Measurements from ENCODE around the gene ARHGEF28.

The ARHGEF28 gene

GRCh38 chr5:73887688-73888087, 261.7 kb downstream of the ARHGEF28 start:
- DNase-seq (no peak), ATAC-seq (ENCODE audit: insufficient read depth, low read depth) (no peak)
- no peak for TF ChIP-seq EZH2 (IDR thresholded peaks at IDR 0.05; ENCODE audit: borderline replicate concordance, low read depth, low read length, severe bottlenecking)
- no peak for TF ChIP-seq CTCF (IDR thresholded peaks at IDR 0.05; ENCODE audit: borderline replicate concordance, extremely low read depth, low read length, poor library complexity, severe bottlenecking)
- no peak overlapping the region for H3K9ac ChIP-seq (ENCODE audit: low read depth, low read length)
- no peak overlapping the region for H3K4me3 ChIP-seq (ENCODE audit: low read depth in 1 of 2, low read length in 2 of 2)
- H3K9me3 ChIP-seq (ENCODE audit: insufficient read depth, low read length, severe bottlenecking), result no peaks in the 10 kb centered on the region
- H3K27me3 ChIP-seq (ENCODE audit: insufficient read depth, low read length, poor library complexity), result peaks cover 3% of the 10 kb centered on the region
- H3K4me1 ChIP-seq (ENCODE audit: insufficient read depth, low read length), result no peaks in the 10 kb centered on the region
- H3K27ac ChIP-seq (ENCODE audit: low read length), result no peak overlapping the region
- H4K20me1 ChIP-seq (ENCODE audit: insufficient read depth, low read length), result no peaks in the 10 kb centered on the region
- H2AFZ ChIP-seq (ENCODE audit: low read depth, low read length), result no peak overlapping the region
- no peaks in the 10 kb centered on the region for H3K79me2 ChIP-seq (ENCODE audit: insufficient read depth, low read length)
- H3K4me2 ChIP-seq (ENCODE audit: insufficient read depth, low read length), result no peak overlapping the region
- H3K36me3 ChIP-seq (ENCODE audit: insufficient read depth, low read length), result no peaks in the 10 kb centered on the region

GRCh38 chr5:73890569-73890968, 264.6 kb downstream of the ARHGEF28 start:
- ATAC-seq (ENCODE audit: insufficient read depth, low read depth), result no peak
- no peak for DNase-seq
- Histone ChIP-seq H3K4me3 (ENCODE audit: low read depth in 1 of 2, low read length in 2 of 2) (no peak overlapping the region), H3K36me3 (ENCODE audit: insufficient read depth, low read length) (no peaks in the 10 kb centered on the region), H3K4me1 (ENCODE audit: insufficient read depth, low read length) (no peaks in the 10 kb centered on the region), H3K27me3 (ENCODE audit: insufficient read depth, low read length, poor library complexity) (peaks cover 3% of the 10 kb centered on the region), H3K4me2 (ENCODE audit: insufficient read depth, low read length) (no peak overlapping the region), H3K9ac (ENCODE audit: low read depth, low read length) (no peak overlapping the region), H2AFZ (ENCODE audit: low read depth, low read length) (no peak overlapping the region), H3K27ac (ENCODE audit: low read length) (no peak overlapping the region), H3K79me2 (ENCODE audit: insufficient read depth, low read length) (no peaks in the 10 kb centered on the region), H3K9me3 (ENCODE audit: insufficient read depth, low read length, severe bottlenecking) (no peaks in the 10 kb centered on the region), H4K20me1 (ENCODE audit: insufficient read depth, low read length) (no peaks in the 10 kb centered on the region)
- TF ChIP-seq EZH2 (IDR thresholded peaks at IDR 0.05; ENCODE audit: borderline replicate concordance, low read depth, low read length, severe bottlenecking), result no peak
- TF ChIP-seq CTCF (IDR thresholded peaks at IDR 0.05; ENCODE audit: borderline replicate concordance, extremely low read depth, low read length, poor library complexity, severe bottlenecking), result no peak

GRCh38 chr5:73892218-73892617, 266.2 kb downstream of the ARHGEF28 start:
- TF ChIP-seq CTCF (IDR thresholded peaks at IDR 0.05; ENCODE audit: borderline replicate concordance, extremely low read depth, low read length, poor library complexity, severe bottlenecking) (no peak), EZH2 (IDR thresholded peaks at IDR 0.05; ENCODE audit: borderline replicate concordance, low read depth, low read length, severe bottlenecking) (no peak)
- Histone ChIP-seq H3K4me2 (ENCODE audit: insufficient read depth, low read length) (no peak overlapping the region), H3K79me2 (ENCODE audit: insufficient read depth, low read length) (no peaks in the 10 kb centered on the region), H3K27me3 (ENCODE audit: insufficient read depth, low read length, poor library complexity) (peaks cover 3% of the 10 kb centered on the region), H3K4me3 (ENCODE audit: low read depth in 1 of 2, low read length in 2 of 2) (no peak overlapping the region), H3K4me1 (ENCODE audit: insufficient read depth, low read length) (no peaks in the 10 kb centered on the region), H3K27ac (ENCODE audit: low read length) (no peak overlapping the region), H3K9me3 (ENCODE audit: insufficient read depth, low read length, severe bottlenecking) (no peaks in the 10 kb centered on the region), H4K20me1 (ENCODE audit: insufficient read depth, low read length) (no peaks in the 10 kb centered on the region), H2AFZ (ENCODE audit: low read depth, low read length) (no peak overlapping the region), H3K9ac (ENCODE audit: low read depth, low read length) (no peak overlapping the region), H3K36me3 (ENCODE audit: insufficient read depth, low read length) (no peaks in the 10 kb centered on the region)
- no peak for ATAC-seq (ENCODE audit: insufficient read depth, low read depth)
- no peak for DNase-seq

GRCh38 chr5:73892806-73893205, 266.8 kb downstream of the ARHGEF28 start:
- Histone ChIP-seq H3K27me3 (ENCODE audit: insufficient read depth, low read length, poor library complexity) (peaks cover 3% of the 10 kb centered on the region), H3K4me3 (ENCODE audit: low read depth in 1 of 2, low read length in 2 of 2) (no peak overlapping the region), H2AFZ (ENCODE audit: low read depth, low read length) (no peak overlapping the region), H3K79me2 (ENCODE audit: insufficient read depth, low read length) (no peaks in the 10 kb centered on the region), H4K20me1 (ENCODE audit: insufficient read depth, low read length) (no peaks in the 10 kb centered on the region), H3K4me2 (ENCODE audit: insufficient read depth, low read length) (no peak overlapping the region), H3K27ac (ENCODE audit: low read length) (no peak overlapping the region), H3K36me3 (ENCODE audit: insufficient read depth, low read length) (no peaks in the 10 kb centered on the region), H3K4me1 (ENCODE audit: insufficient read depth, low read length) (no peaks in the 10 kb centered on the region), H3K9ac (ENCODE audit: low read depth, low read length) (no peak overlapping the region), H3K9me3 (ENCODE audit: insufficient read depth, low read length, severe bottlenecking) (no peaks in the 10 kb centered on the region)
- ATAC-seq (ENCODE audit: insufficient read depth, low read depth), result no peak
- TF ChIP-seq EZH2 (IDR thresholded peaks at IDR 0.05; ENCODE audit: borderline replicate concordance, low read depth, low read length, severe bottlenecking) (no peak), CTCF (IDR thresholded peaks at IDR 0.05; ENCODE audit: borderline replicate concordance, extremely low read depth, low read length, poor library complexity, severe bottlenecking) (no peak)
- DNase-seq, result no peak

Measured in DND-41 (cell line).